ENCODE data around the gene RGS3. TPM values are rescaled to one million over a fixed set of nuclear protein-coding genes. Genes with fewer than 3 reads are reported as not detected.

Gene RGS3
- total RNA-seq, 1 donor, result 77.4 TPM

GRCh38 chr9:113542741-113543140, 79.2 kb downstream of the RGS3 start:
- H3K9me3 ChIP-seq (ENCODE audit: low read depth, low read length), result no peaks in the 10 kb centered on the region
- H3K4me2 ChIP-seq (ENCODE audit: insufficient read depth, low read length), result no peak overlapping the region
- TF ChIP-seq CTCF (IDR thresholded peaks at IDR 0.05; ENCODE audit: extremely low read depth, low read depth, low read length), result no peak
- no peaks in the 10 kb centered on the region for H3K79me2 ChIP-seq (ENCODE audit: insufficient read depth, low read length)
- no peaks in the 10 kb centered on the region for H4K20me1 ChIP-seq (ENCODE audit: insufficient read depth, low read length)
- H2AFZ ChIP-seq (ENCODE audit: low read length), result no peak overlapping the region
- DNase-seq (ENCODE audit: insufficient read length, low spot score, missing footprints), result no peak
- no peaks in the 10 kb centered on the region for H3K4me1 ChIP-seq (ENCODE audit: insufficient read depth, low read length)
- peaks cover 4% of the 10 kb centered on the region for H3K27me3 ChIP-seq (ENCODE audit: insufficient read depth, low read length)
- H3K27ac ChIP-seq (ENCODE audit: low read depth, low read length), result no peak overlapping the region
- no peak overlapping the region for H3K4me3 ChIP-seq (ENCODE audit: insufficient read depth, low read length)
- no peaks in the 10 kb centered on the region for H3K36me3 ChIP-seq (ENCODE audit: insufficient read depth, low read length)

GRCh38 chr9:113543296-113543981, 79.9 kb downstream of the RGS3 start:
- no peaks in the 10 kb centered on the region for H3K79me2 ChIP-seq (ENCODE audit: insufficient read depth, low read length)
- H2AFZ ChIP-seq (ENCODE audit: low read length), result no peak overlapping the region
- no peak overlapping the region for H3K4me2 ChIP-seq (ENCODE audit: insufficient read depth, low read length)
- DNase-seq (ENCODE audit: insufficient read length, low spot score, missing footprints), result no peak
- TF ChIP-seq CTCF (IDR thresholded peaks at IDR 0.05; ENCODE audit: extremely low read depth, low read depth, low read length), result no peak
- no peak overlapping the region for H3K4me3 ChIP-seq (ENCODE audit: insufficient read depth, low read length)
- no peaks in the 10 kb centered on the region for H4K20me1 ChIP-seq (ENCODE audit: insufficient read depth, low read length)
- no peaks in the 10 kb centered on the region for H3K4me1 ChIP-seq (ENCODE audit: insufficient read depth, low read length)
- H3K27me3 ChIP-seq (ENCODE audit: insufficient read depth, low read length), result peaks cover 4% of the 10 kb centered on the region
- no peaks in the 10 kb centered on the region for H3K9me3 ChIP-seq (ENCODE audit: low read depth, low read length)
- no peaks in the 10 kb centered on the region for H3K36me3 ChIP-seq (ENCODE audit: insufficient read depth, low read length)
- H3K27ac ChIP-seq (ENCODE audit: low read depth, low read length), result no peak overlapping the region

- no peaks in the 10 kb centered on the region for H3K36me3 ChIP-seq (ENCODE audit: insufficient read depth, low read length)
- no peak for TF ChIP-seq CTCF (IDR thresholded peaks at IDR 0.05; ENCODE audit: extremely low read depth, low read depth, low read length)
- H4K20me1 ChIP-seq (ENCODE audit: insufficient read depth, low read length), result no peaks in the 10 kb centered on the region
- no peak overlapping the region for H2AFZ ChIP-seq (ENCODE audit: low read length)
- DNase-seq (ENCODE audit: insufficient read length, low spot score, missing footprints), result no peak
- H3K4me1 ChIP-seq (ENCODE audit: insufficient read depth, low read length), result peaks cover 5% of the 10 kb centered on the region
- peaks cover 4% of the 10 kb centered on the region for H3K27me3 ChIP-seq (ENCODE audit: insufficient read depth, low read length)
- no peaks in the 10 kb centered on the region for H3K9me3 ChIP-seq (ENCODE audit: low read depth, low read length)
- H3K27ac ChIP-seq (ENCODE audit: low read depth, low read length), result no peak overlapping the region
- no peak overlapping the region for H3K4me2 ChIP-seq (ENCODE audit: insufficient read depth, low read length)
- H3K79me2 ChIP-seq (ENCODE audit: insufficient read depth, low read length), result no peaks in the 10 kb centered on the region
- H3K4me3 ChIP-seq (ENCODE audit: insufficient read depth, low read length), result no peak overlapping the region
These were observed 80.4 kb downstream of the RGS3 start for GRCh38 chr9:113543982-113544303.

GRCh38 chr9:113545068-113545467, 81.5 kb downstream of the RGS3 start:
- H2AFZ ChIP-seq (ENCODE audit: low read length), result no peak overlapping the region

More at GRCh38 chr9:113545068-113545467, 81.5 kb downstream of the RGS3 start:
- no peaks in the 10 kb centered on the region for H3K79me2 ChIP-seq (ENCODE audit: insufficient read depth, low read length)
- H4K20me1 ChIP-seq (ENCODE audit: insufficient read depth, low read length), result no peaks in the 10 kb centered on the region
- H3K36me3 ChIP-seq (ENCODE audit: insufficient read depth, low read length), result no peaks in the 10 kb centered on the region
- no peak overlapping the region for H3K4me2 ChIP-seq (ENCODE audit: insufficient read depth, low read length)
- no peak overlapping the region for H3K4me3 ChIP-seq (ENCODE audit: insufficient read depth, low read length)
- H3K9me3 ChIP-seq (ENCODE audit: low read depth, low read length), result no peaks in the 10 kb centered on the region
- no peak for TF ChIP-seq CTCF (IDR thresholded peaks at IDR 0.05; ENCODE audit: extremely low read depth, low read depth, low read length)
- peaks cover 4% of the 10 kb centered on the region for H3K27me3 ChIP-seq (ENCODE audit: insufficient read depth, low read length)
- no peak overlapping the region for H3K27ac ChIP-seq (ENCODE audit: low read depth, low read length)
- DNase-seq (ENCODE audit: insufficient read length, low spot score, missing footprints), result no peak
- peaks cover 5% of the 10 kb centered on the region for H3K4me1 ChIP-seq (ENCODE audit: insufficient read depth, low read length)

All from osteoblast (primary cell).